Measurements from ENCODE around the gene SRPRB. TPM values are rescaled to one million over a fixed set of nuclear protein-coding genes. Genes with fewer than 3 reads are reported as not detected.

The SRPRB gene
- total RNA-seq, 1 experiment from 2014 or later = 61.0 TPM

DNA sequence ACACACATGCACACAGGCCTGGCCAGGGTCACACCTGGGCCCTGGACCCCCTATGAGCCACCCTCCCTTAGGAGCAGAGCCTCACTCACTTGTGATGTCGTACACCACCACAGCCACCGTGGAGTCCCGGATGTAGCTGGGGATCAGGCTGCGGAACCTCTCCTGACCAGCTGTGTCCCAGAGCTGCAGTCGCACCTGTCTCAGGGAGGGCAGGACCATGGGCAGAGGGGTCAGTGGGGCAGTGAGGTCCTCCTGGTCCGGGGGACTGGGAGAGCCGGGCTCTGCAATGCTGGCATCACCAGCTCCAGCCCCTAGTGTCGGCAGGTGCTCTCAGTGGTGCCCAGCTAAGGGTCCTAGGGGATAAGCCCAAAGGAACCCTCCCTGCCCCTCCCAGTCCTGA, 35.6 kb downstream of the SRPRB start:
- H4K20me1 ChIP-seq (ENCODE audit: insufficient read depth) = no peaks in the 10 kb centered on the region
- RAD21 ChIA-PET (ENCODE audit: low non-redundant PET in 1 of 2, low total read pairs in 2 of 2, uncharacterized antibody in 2 of 2, unreplicated experiment in 2 of 2) = interaction anchor here in 1 of 2 experiments (0.7 kb wide), 1 partner anchor 19 kb away, joined by 3 read pairs; no protein-coding TSS in a partner anchor
- no peaks in the 10 kb centered on the region for H3K4me1 ChIP-seq (ENCODE audit: control insufficient read depth in 1 of 2, insufficient read depth in 2 of 2, low read length in 2 of 2)
- no peak overlapping the region for H3K4me3 ChIP-seq (replicated peaks in 1 of 2; ENCODE audit: low read depth in 1 of 2, low read length in 2 of 2)
- no peaks in the 10 kb centered on the region for H3K79me2 ChIP-seq (ENCODE audit: insufficient read depth, low read length)
- no peaks in the 10 kb centered on the region for H3K27me3 ChIP-seq (ENCODE audit: insufficient read depth, low read length)
- no peak for DNase-seq (ENCODE audit: low read depth, low spot score)
- H3K36me3 ChIP-seq (ENCODE audit: control insufficient read depth in 1 of 2, insufficient read depth in 2 of 2, low read length in 2 of 2) = no peaks in the 10 kb centered on the region
- no peak overlapping the region for H3K9ac ChIP-seq (ENCODE audit: low read length)
- TF ChIP-seq ZNF274 (IDR thresholded peaks at IDR 0.05; ENCODE audit: low read depth, low read length) = no peak
- TF ChIP-seq JUND (IDR thresholded peaks at IDR 0.05) = no peak
- TF ChIP-seq, protein P1, sequence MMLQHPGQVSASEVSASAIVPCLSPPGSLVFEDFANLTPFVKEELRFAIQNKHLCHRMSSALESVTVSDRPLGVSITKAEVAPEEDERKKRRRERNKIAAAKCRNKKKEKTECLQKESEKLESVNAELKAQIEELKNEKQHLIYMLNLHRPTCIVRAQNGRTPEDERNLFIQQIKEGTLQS (IDR thresholded peaks at IDR 0.05) = no peak
- TF ChIP-seq POLR2A (IDR thresholded peaks at IDR 0.05; ENCODE audit: borderline replicate concordance, extremely low read depth, insufficient read depth, insufficient read length) = no peak
- TF ChIP-seq EZH2phosphoT487 (IDR thresholded peaks at IDR 0.05; ENCODE audit: borderline replicate concordance) = no peak
- no peak for TF ChIP-seq EGR1 (IDR thresholded peaks at IDR 0.05; ENCODE audit: low read depth)
- TF ChIP-seq CBX3 (IDR thresholded peaks at IDR 0.05; ENCODE audit: low read depth) = no peak
- TF ChIP-seq ELF1 (IDR thresholded peaks at IDR 0.05; ENCODE audit: borderline replicate concordance, low read depth) = no peak
- TF ChIP-seq YY1 (IDR thresholded peaks at IDR 0.05; ENCODE audit: extremely low read depth, insufficient replicate concordance, low read depth, low read length) = no peak
- no peak for TF ChIP-seq SRF (IDR thresholded peaks at IDR 0.05; ENCODE audit: low read depth)
- no peaks in the 10 kb centered on the region for H3K9me3 ChIP-seq (ENCODE audit: control insufficient read depth in 1 of 2, insufficient read depth in 1 of 2, low read depth in 1 of 2, low read length in 2 of 2)
- no peaks in the 10 kb centered on the region for H3K9me2 ChIP-seq (ENCODE audit: insufficient read depth)
- intact Hi-C loops (cut with micrococcal nuclease) = no loop called here
- H3K4me2 ChIP-seq (ENCODE audit: low read length) = no peak overlapping the region
- no TSS peak for BruUV-seq (replicated peaks)
- CTCF ChIA-PET = no interaction called here
- POLR2A ChIA-PET = no interaction called here
- ATAC-seq = no peak
- H3K27ac ChIP-seq (ENCODE audit: low read depth, low read length) = no peak overlapping the region
- no peak overlapping the region for H2AFZ ChIP-seq (ENCODE audit: low read depth, low read length, poor library complexity, severe bottlenecking)

DNA sequence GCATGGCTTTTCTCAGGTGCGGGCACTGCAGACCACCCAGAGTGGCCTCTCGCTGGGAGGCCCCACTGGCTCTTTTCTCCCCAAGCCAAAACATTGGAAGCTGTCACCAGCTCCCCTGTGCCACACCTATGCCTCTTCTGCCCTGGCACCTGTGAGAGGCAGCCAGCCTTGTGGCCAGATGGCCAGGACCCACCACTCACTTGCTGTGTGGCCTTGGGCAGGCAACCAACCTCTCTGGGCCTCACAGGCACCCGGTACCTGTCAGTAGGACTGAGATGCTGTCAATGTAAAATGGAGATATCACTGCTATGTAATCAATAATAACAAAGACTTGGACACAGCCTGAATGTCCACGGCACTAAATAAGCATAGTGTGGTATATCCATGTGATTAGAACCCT, 36.5 kb downstream of the SRPRB start:
- no peak overlapping the region for H3K27ac ChIP-seq (ENCODE audit: low read depth, low read length)
- no peaks in the 10 kb centered on the region for H3K36me3 ChIP-seq (ENCODE audit: control insufficient read depth in 1 of 2, insufficient read depth in 2 of 2, low read length in 2 of 2)
- intact Hi-C loops (cut with micrococcal nuclease) = no loop called here
- no peaks in the 10 kb centered on the region for H3K79me2 ChIP-seq (ENCODE audit: insufficient read depth, low read length)
- ChIA-PET POLR2A (no interaction called here), CTCF (no interaction called here), RAD21 (ENCODE audit: low non-redundant PET in 1 of 2, low total read pairs in 2 of 2, uncharacterized antibody in 2 of 2, unreplicated experiment in 2 of 2) (no interaction called here)
- H3K9me2 ChIP-seq (ENCODE audit: insufficient read depth) = no peaks in the 10 kb centered on the region
- H3K27me3 ChIP-seq (ENCODE audit: insufficient read depth, low read length) = no peaks in the 10 kb centered on the region
- H2AFZ ChIP-seq (ENCODE audit: low read depth, low read length, poor library complexity, severe bottlenecking) = no peak overlapping the region
- H3K4me2 ChIP-seq (ENCODE audit: low read length) = no peak overlapping the region
- no peak overlapping the region for H3K9ac ChIP-seq (ENCODE audit: low read length)
- DNase-seq (ENCODE audit: low read depth, low spot score) = no peak
- H3K4me1 ChIP-seq (ENCODE audit: control insufficient read depth in 1 of 2, insufficient read depth in 2 of 2, low read length in 2 of 2) = no peaks in the 10 kb centered on the region
- H4K20me1 ChIP-seq (ENCODE audit: insufficient read depth) = no peaks in the 10 kb centered on the region
- no peak for ATAC-seq
- BruUV-seq (replicated peaks) = no TSS peak
- no peak overlapping the region for H3K4me3 ChIP-seq (replicated peaks in 1 of 2; ENCODE audit: low read depth in 1 of 2, low read length in 2 of 2)
- H3K9me3 ChIP-seq (ENCODE audit: control insufficient read depth in 1 of 2, insufficient read depth in 1 of 2, low read depth in 1 of 2, low read length in 2 of 2) = no peaks in the 10 kb centered on the region
- TF ChIP-seq, protein P2, sequence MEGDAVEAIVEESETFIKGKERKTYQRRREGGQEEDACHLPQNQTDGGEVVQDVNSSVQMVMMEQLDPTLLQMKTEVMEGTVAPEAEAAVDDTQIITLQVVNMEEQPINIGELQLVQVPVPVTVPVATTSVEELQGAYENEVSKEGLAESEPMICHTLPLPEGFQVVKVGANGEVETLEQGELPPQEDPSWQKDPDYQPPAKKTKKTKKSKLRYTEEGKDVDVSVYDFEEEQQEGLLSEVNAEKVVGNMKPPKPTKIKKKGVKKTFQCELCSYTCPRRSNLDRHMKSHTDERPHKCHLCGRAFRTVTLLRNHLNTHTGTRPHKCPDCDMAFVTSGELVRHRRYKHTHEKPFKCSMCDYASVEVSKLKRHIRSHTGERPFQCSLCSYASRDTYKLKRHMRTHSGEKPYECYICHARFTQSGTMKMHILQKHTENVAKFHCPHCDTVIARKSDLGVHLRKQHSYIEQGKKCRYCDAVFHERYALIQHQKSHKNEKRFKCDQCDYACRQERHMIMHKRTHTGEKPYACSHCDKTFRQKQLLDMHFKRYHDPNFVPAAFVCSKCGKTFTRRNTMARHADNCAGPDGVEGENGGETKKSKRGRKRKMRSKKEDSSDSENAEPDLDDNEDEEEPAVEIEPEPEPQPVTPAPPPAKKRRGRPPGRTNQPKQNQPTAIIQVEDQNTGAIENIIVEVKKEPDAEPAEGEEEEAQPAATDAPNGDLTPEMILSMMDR (IDR thresholded peaks at IDR 0.05 in 2 of 3, conservative IDR thresholded peaks at IDR 0.05 in 1 of 3; ENCODE audit: borderline replicate concordance in 1 of 3, insufficient read depth in 1 of 3, low read depth in 2 of 3, low read length in 2 of 3) = no peak
- no peak for TF ChIP-seq SRF (IDR thresholded peaks at IDR 0.05; ENCODE audit: low read depth)
- TF ChIP-seq, protein P1 (IDR thresholded peaks at IDR 0.05) = no peak
- no peak for TF ChIP-seq CEBPB (IDR thresholded peaks at IDR 0.05; ENCODE audit: low read depth)
- TF ChIP-seq TCF7L2 (IDR thresholded peaks at IDR 0.05; ENCODE audit: borderline replicate concordance, extremely low read depth, insufficient read depth, insufficient read length) = no peak
- TF ChIP-seq EGR1 (IDR thresholded peaks at IDR 0.05; ENCODE audit: low read depth) = no peak
- TF ChIP-seq, protein P3, sequence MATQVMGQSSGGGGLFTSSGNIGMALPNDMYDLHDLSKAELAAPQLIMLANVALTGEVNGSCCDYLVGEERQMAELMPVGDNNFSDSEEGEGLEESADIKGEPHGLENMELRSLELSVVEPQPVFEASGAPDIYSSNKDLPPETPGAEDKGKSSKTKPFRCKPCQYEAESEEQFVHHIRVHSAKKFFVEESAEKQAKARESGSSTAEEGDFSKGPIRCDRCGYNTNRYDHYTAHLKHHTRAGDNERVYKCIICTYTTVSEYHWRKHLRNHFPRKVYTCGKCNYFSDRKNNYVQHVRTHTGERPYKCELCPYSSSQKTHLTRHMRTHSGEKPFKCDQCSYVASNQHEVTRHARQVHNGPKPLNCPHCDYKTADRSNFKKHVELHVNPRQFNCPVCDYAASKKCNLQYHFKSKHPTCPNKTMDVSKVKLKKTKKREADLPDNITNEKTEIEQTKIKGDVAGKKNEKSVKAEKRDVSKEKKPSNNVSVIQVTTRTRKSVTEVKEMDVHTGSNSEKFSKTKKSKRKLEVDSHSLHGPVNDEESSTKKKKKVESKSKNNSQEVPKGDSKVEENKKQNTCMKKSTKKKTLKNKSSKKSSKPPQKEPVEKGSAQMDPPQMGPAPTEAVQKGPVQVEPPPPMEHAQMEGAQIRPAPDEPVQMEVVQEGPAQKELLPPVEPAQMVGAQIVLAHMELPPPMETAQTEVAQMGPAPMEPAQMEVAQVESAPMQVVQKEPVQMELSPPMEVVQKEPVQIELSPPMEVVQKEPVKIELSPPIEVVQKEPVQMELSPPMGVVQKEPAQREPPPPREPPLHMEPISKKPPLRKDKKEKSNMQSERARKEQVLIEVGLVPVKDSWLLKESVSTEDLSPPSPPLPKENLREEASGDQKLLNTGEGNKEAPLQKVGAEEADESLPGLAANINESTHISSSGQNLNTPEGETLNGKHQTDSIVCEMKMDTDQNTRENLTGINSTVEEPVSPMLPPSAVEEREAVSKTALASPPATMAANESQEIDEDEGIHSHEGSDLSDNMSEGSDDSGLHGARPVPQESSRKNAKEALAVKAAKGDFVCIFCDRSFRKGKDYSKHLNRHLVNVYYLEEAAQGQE (IDR thresholded peaks at IDR 0.05; ENCODE audit: low read depth) = no peak
- TF ChIP-seq YY1 (IDR thresholded peaks at IDR 0.05; ENCODE audit: extremely low read depth, insufficient replicate concordance, low read depth, low read length) = no peak
- no peak for TF ChIP-seq CBX3 (IDR thresholded peaks at IDR 0.05; ENCODE audit: low read depth)
- no peak for TF ChIP-seq ELF1 (IDR thresholded peaks at IDR 0.05; ENCODE audit: borderline replicate concordance, low read depth)
- TF ChIP-seq ZNF274 (IDR thresholded peaks at IDR 0.05; ENCODE audit: low read depth, low read length) = no peak
- TF ChIP-seq ZFX (IDR thresholded peaks at IDR 0.05) = no peak
